ENCODE measurements around the gene PRRT1B.

Gene PRRT1B

GRCh38 chr9:131554087-131554842 is 8.9 kb downstream of the PRRT1B start:
- DNase-seq: no peak

- DNase-seq: no peak
Measured at GRCh38 chr9:131554843-131555351, 9.6 kb downstream of the PRRT1B start.

- DNase-seq: no peak
Measured at GRCh38 chr9:131555841-131556673, 10.7 kb downstream of the PRRT1B start.

GRCh38 chr9:131557855-131558548 is 12.7 kb downstream of the PRRT1B start:
- no peak for DNase-seq

GRCh38 chr9:131559421-131560000 is 14.2 kb downstream of the PRRT1B start:
- no peak for DNase-seq

- no peak for DNase-seq
Measured at GRCh38 chr9:131562032-131562959, 17.0 kb downstream of the PRRT1B start.

GRCh38 chr9:131565369-131565768 is 20.0 kb downstream of the PRRT1B start:
- no peak for DNase-seq

- DNase-seq: no peak
Measured at GRCh38 chr9:131566158-131566557, 20.8 kb downstream of the PRRT1B start.

- DNase-seq: no peak
Measured at GRCh38 chr9:131567910-131568309, 22.6 kb downstream of the PRRT1B start.

GRCh38 chr9:131574730-131575640 is 29.7 kb downstream of the PRRT1B start:
- no peak for DNase-seq

- DNase-seq: no peak
Measured at GRCh38 chr9:131575946-131576853, 30.9 kb downstream of the PRRT1B start.

- no peak for DNase-seq
Measured at GRCh38 chr9:131577005-131578000, 32.0 kb downstream of the PRRT1B start.

- DNase-seq: no peak
Measured at GRCh38 chr9:131578021-131578420, 32.7 kb downstream of the PRRT1B start.

GRCh38 chr9:131578731-131579504 is 33.6 kb downstream of the PRRT1B start:
- DNase-seq: peak; percentile 55

- DNase-seq: no peak
Measured at GRCh38 chr9:131579789-131580211, 34.5 kb downstream of the PRRT1B start.

- no peak for DNase-seq
Measured at GRCh38 chr9:131580358-131580757, 35.0 kb downstream of the PRRT1B start.

- no peak for DNase-seq
Measured at GRCh38 chr9:131582056-131582455, 36.7 kb downstream of the PRRT1B start.

Data from activated CD4-positive, alpha-beta T cell treated with anti-CD3 and anti-CD28 coated beads for 48 hours (primary cell).